NCI-H187 treated with DMSO at 0.1 percent for 48 hours (cell line): ENCODE measurements around the gene SLC2A8.

Experiments
- DNase-seq: peaks from one replicate; lab custom pipeline; 2025; lab: John Stamatoyannopoulos, UW

The SLC2A8 gene

DNA sequence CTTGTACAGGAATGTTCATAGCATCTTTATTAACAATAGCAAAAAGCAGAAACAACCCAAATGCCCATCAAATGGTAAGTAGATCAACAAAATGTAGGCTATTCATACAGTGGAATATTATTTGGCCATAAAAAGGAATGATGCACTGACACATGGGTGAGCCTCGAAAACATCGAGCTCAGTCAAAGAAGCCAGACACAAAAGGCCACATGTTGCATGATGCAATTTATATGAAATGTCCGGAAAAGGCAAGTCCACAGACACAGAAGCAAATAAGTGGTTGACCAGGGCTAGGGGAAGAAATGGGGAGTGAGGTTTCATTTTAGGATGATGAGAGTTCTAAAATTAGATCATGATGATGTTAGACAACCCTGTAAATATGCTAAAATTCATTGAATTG is 16.5 kb upstream of the SLC2A8 start:
- no peak for DNase-seq

DNA sequence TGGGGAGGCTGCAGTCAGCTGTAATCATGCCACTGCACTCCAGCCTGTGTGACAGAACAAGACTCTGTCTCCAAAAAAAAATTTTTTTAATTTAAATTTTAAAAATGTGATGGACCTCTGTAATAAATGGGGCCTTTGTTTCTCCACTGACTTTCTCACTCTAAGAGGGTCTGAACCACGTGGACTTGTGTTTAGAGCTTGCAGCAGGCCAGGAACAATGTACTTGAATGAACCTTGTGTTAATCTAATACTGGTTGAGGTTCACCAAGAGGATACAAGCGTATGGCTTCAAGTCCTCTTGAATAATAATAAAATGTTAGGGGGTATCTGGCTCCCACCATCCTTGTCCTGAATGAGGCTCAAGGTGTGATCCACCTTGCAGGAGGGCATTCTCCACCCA is 14.4 kb upstream of the SLC2A8 start:
- DNase-seq, result no peak

DNA sequence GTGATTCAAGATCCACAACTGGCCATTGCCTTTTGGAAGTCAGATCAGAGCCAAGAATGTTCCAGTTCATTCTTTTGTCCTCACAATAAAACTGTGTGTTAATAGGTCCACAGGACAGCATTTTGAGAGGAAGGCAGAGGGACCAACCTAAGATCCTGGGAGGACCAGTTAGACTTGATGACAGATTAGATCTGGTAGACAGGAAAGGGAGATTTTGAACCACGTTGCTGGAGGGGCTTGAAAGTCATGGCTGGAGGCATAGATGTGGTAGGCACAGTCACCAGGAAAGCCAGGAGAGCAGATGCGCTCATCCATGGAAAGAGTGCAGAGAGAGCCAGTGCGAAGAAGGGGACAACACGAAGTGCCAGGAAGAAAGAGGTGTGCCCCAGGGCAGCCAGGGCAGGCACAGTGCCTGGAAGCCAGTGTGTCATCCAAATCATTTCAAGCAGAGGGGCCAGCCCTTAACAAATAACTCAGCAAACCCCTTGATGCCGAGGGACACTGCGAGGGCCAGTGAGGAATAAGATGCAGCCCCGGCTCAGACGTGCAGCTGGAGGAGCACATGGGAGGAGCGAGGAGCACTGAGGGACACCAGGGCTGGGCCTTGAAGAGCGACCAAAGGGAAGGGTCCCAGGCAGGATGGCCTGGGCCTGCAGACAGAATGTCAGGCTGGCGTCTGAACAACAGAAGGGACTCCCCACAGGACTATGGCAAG is 12.8 kb upstream of the SLC2A8 start:
- DNase-seq, result no peak

DNA sequence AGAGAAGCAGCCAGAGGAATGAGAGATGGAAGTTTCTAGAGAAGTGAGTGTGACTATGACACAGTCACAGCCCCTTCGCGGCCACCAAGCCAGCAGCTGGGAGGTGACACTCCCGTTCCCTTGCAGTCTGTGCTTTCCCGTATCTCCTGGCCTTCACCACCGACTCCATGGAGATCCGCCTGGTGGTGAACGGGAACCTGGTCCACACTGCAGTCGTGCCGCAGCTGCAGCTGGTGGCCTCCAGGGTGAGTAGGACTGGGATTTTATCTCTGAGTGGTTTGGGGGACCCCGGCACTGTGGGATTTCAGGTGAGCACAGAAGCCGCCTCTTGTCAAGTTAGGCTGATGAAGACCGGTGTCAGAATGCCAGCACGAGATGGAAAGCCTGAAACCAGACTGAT is 12.1 kb upstream of the SLC2A8 start:
- no peak for DNase-seq

DNA sequence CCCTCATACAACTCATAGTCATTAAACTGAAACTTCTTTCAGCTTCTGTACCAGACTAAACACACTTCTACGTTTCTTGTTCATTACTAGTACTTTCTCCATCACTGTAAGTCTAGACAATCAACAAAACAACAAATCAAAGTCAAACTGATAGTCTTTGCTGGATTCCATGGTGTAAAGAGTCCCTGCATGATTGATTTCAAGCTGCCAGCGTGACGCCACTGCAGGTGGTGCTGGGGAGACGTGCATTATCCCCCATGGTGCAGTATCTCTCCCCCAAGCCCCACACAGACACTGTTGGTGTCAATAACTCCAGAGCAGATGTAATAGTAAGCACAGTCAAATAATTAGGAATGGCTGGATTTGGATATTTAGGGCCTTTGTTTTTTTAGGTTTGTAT is 10.7 kb upstream of the SLC2A8 start:
- DNase-seq, result no peak

DNA sequence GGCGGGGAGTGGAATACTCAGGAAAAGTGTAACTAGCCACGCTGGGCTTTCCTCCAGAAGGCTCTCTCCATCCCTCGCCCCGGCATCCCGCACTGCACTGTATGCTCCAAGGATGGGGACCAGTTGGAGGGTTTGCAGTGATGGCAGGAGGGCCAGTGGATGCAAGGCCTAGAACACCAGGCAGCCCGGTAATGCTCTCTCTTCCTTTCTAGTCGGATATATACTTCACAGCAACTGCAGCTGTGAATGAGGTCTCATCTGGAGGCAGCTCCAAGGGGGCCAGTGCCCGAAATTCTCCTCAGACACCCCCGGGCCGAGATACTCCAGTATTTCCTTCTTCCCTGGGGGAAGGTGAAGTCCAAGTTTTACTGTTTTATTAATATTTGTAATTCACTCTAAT is 10.0 kb upstream of the SLC2A8 start:
- DNase-seq, result no peak

DNA sequence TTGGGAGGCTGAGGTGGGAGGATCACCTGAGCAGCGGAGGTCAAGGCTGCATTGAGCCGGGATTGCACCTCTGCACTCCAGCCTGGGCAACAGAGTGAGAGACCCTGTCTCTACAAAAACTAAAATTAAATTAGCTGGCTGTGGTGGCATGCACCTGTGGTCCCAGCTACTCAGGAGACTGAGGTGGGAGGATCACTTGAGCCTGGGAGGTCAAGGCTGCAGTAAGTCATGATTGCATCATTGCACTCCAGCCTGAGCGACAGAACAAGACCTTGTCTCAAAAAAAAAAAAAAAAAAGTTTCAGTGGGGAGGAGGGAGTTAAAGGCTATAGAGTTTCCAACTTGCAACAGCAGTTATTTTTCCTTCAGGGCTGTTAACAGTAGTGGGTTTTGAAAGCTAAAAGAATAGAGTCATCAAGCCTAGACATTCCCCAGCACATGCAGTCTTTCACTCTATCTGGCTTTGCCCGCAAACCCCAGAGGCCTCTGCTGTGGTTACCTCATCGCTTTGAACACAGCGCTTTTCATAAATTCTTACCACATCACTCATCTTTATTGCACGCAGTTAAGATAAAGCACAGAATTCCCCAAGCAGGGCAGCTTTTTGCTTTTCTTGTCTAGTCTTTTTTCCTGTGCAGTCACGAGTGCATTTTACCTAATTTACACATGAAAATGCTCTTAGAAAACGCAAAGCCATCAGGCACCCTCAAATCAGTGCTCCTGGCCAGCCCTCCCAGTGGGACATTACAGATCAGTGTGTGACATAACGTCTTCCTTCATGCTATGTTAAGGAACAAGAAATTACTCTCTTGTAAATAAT is 8.7 kb upstream of the SLC2A8 start:
- no peak for DNase-seq

DNA sequence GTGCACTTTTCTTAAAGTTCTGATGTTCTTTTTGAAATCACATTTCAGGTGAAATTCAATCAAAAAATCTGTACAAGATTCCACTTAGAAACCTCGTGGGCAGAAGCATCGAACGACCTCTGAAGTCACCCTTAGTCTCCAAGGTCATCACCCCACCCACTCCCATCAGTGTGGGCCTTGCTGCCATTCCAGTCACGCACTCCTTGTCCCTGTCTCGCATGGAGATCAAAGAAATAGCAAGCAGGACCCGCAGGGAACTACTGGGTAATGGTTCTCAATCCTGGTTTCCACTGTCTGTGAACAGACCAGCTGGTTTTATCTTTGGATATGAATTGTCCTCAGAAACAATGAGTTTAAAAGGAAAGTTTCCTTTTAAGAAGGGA is 8.1 kb upstream of the SLC2A8 start:
- DNase-seq, result no peak

DNA sequence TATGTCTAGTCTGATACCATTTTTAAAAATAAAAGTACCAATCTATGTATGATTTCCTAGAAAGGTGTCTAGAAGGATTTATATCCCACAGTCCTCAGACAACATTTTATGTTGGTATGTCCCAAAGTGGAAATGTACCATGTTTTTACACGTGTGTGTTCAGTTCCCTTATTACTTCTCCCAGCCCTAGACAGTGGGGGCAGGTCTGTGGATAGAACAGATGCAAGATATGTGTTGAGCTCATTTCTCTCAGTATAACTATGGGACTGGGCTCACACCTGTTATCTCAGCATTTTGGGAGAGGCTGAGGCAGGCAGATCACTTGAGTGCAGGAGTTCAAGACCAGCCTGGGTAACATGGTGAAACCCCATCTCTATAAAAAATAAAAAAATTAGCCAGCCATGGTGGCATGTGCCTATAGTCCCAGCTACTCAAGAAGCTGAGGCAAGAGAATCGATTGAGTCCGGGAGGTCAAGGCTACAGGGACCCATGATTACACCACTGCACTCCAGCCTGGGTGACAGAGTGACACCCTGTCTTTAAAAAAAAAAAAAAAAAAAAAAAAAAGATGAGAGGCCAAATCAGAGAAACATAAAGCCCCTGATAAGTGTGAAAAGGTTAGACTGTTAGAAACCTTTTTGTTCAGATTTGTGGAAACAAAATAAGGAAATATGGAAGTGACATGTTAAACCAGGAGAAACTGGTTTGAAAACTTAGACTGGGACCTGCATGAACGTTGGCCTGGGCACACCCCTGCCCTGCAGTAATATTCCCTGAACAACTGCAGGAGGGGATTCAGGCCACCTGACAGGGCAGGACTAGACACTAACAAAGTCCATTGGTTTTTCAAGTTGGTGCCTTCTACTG is 7.4 kb upstream of the SLC2A8 start:
- DNase-seq, result no peak

DNA sequence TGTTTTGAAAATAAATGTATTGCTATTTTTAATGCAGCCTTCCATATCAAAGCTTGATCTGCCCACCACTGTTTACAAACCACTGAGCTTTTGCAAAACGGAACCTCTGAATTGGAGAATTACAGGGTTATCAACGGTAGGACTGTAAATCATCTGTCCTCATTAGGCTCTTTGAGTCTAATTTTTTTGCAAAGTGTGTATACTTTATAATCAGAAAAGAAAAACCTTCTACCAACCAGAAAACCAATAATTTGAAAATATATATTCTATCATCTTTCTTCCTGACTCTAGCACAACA is 6.8 kb upstream of the SLC2A8 start:
- DNase-seq, result no peak

DNA sequence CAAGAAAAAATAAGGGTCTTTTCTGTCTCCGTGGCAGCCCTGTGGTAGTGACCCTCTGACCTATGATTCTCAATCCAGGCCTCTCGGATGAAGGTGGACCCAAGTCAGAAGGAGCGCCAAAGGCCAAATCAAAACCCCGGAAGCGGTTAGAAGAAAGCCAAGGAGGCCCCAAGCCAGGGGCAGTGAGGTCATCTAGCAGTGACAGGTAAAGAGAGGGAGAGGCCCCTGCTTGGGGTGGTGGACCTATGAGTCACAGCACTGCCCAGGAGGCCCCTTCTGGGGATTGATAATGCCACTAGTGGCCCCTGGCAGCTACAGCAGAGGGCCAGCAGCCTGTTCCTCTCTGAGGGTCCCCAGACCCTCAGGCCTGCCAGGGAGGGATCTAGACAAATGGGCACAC is 6.4 kb upstream of the SLC2A8 start:
- DNase-seq, result no peak

DNA sequence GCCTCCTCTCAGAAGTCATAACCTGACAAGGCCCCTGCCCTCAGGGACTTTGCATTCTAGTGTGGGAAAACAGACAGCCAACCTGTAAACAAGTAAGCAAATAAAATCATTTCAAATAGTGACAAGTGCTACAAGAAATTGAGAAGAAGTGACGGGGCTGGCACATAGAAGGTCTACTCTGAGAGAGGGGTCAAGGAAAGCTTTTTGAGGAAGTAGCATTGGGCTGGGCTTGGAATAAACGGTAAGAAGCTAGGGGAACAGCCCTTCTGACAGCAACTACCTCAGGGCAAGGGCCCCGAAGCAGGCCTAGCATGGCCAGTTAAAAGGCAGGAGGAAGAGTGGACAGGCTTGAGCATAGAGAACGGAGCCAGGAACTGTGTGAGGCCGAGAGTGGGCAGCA is 4.8 kb upstream of the SLC2A8 start:
- DNase-seq, result no peak

DNA sequence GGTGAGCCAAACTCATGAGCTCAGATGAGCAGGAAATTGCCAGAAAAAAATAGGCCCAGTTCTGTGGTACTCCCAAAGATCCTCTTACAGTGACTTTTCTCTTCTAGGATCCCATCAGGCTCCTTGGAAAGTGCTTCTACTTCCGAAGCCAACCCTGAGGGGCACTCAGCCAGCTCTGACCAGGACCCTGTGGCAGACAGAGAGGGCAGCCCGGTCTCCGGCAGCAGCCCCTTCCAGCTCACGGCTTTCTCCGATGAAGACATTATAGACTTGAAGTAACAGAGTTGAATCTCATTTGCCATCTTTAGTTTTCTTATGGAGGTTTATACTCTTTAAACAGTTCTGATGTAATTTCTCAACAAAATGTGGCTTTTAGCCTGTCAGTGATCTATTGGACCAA is 4.0 kb upstream of the SLC2A8 start:
- no peak for DNase-seq

DNA sequence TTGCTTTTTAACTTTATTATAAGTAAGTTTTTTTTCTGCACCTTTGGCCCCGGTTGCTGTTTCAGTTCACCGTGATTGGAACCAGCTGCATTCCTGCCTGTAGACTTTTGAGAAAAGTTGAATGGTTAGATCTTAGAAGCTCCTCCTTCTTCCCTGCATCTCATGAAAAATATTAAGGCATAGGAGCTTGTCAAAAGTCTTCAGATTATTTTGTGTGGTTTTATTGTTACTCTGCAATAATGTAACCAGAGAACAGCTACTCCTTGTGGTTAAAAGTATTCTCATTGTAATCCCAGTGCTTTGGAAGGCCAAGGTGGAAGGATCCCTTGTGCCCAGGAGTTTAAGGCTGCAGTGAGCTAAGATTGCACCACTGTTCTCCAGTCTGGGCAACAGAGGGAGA is 3.3 kb upstream of the SLC2A8 start:
- no peak for DNase-seq

DNA sequence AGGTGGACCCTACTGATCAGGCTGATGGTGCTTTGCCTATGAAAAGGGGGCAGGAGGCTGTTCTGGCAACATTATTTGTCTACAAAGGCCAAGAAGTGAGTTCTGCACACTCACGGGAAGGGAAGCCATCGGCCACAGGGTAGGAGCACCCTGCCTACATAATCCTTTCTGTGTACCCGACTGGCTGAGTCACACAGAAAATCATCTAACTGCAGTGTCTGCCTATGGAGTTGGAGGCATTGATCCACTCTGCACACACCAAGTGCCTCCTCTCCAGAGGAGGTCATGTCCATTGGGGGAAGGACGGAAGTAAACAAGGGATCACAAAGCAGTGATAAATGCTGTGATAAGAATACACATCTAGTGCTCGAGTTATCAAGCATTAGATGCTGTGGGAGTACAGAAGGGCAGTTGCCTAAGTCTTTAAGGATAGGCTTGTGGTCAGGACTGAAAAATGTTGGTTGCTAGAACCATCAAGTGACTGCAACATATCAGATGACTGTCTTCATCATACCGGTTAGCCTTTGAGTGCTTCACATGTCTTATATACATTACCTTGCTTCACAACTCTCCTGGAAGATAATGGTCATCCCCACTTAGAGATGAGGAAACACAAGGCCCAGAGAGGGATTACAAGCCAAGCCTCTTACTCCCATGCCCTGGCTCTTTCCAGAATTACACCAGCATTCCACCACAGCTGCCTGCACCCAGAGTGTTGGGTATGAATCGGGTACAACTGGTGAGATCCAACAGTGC is 1.3 kb upstream of the SLC2A8 start:
- no peak for DNase-seq

DNA sequence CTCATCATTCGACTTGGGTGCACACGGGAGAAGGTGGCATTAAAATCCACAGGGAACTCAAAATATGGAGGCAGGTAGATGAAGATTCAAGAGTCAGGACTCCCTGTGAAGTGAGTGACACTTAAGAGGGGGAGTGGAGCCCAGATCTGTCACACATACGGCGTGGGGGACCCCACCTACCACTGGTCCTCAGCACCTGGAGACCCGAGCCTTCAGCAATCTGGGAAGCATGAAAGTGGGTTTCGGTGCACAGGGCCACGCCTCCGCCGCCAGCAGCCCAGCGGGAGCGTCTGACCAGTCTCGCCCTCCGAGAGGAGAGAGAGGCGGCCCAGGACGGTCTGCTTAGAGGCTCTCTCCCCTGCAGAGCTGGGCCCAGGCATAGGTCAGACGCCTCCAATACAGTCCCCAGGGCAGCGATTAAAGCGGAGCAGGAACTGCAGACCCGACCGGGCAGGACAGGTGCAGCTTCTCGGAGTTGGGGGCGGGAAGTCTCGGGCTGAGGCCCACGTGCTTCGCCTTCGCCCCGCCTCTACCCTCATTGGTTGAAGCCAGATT is 639 bp upstream of the SLC2A8 start:
- no peak for DNase-seq

DNA sequence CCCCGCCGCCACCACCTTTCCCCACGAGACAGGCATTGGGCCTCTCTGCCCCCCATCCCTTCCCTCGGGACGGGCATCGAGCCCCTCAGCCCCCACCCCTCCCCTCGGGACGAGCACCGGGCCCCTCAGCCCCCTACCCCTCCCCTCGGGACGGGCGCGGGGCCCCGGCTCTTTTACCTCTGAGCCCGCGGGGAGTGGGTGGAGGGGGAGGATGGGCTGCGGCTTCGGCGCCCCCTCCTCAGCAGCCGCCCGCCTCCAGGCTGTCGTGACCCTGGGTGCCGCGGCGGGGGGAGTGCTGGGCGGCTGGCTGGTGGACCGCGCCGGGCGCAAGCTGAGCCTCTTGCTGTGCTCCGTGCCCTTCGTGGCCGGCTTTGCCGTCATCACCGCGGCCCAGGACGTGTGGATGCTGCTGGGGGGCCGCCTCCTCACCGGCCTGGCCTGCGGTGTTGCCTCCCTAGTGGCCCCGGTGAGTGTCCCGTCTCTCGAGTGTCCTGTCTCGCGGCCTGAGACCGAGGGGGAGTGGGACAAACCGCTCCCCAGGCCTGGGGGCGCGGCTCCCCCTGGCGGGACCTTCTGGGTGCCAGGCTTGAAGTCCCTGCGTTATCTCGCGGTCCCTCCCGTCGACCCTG is 791 bp downstream of the SLC2A8 start:
- no peak for DNase-seq

DNA sequence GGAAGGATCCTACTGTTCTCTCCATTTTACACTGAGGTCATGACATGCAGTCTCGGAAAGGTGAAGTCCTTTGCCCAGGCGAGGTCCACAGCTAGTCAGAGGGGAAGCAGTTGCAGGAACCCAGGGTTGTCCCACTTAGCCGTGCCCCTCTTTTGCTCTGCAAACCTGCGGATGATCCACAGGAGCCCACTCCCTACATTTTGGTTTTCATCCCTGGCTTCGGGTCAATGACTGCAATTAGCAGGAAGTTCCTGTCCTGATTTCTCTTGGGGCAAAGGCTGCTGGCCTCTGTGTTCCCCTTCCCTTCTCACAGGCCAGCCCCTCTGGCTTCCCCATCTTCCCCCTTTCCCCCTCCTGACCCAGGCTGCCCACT is 1.3 kb downstream of the SLC2A8 start:
- no peak for DNase-seq

DNA sequence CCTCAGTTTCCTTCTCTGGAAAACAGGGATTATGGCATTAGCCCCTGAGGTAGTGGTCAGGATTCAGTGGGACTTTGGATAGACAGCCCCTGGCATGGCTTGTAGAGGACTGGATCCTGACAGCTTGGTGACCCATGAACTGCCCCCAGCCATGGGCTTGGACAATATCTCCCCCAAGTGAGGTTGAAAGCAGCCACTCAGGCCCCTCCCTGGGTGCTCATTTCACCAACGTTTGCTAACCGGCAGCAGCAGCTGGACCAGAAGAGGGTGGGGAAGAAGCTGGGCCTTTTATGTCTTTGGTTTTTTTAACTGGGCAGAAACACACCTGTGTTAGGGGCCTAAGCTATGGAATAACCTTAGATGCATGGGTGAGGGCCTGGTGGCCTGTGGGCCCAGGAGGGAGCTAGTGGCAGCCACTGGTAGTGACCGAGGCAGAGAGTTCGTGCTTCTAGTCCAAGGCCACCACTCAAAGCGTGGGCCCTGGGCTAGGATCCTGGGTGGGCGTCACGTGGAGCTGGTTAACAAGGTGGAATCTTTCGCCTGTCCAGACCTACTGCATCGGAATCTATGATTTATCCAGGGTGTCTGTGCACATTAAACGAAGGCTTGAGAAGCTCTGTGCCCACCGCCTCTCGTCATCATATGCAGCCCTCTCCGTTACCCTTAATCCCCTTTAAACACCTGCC is 1.9 kb downstream of the SLC2A8 start:
- no peak for DNase-seq

DNA sequence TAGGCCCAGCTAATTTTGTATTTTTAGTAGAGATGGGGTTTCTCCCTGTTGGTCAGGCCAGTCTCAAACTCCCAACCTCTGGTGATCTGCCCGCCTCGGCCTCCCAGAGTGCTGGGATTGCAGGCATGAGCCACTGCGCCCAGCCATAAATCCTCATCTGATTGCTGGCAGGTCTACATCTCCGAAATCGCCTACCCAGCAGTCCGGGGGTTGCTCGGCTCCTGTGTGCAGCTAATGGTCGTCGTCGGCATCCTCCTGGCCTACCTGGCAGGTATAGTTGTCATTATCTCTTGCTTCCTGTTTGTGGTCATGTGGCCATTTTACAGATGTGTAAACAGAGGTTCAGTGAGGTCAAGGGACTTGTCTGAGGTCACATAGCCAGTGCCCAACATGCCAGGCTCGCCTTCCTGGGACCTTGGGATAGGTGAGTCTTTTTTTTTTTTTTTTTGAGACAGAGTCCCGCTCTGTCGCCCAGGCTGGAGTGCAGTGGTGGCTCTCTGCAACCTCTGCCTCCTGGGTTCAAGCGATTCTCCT is 2.8 kb downstream of the SLC2A8 start:
- DNase-seq, result no peak
